GM19324 (cell line): Measurements from ENCODE around the gene NAB2.
"Not testable (repeated sequence)": the region's sequence is repeated elsewhere in the genome, so short reads cannot be mapped to it uniquely, and the experiment has no call there.

Experiments used
- ATAC-seq: cut with Tn5 transposase; IDR thresholded peaks from one replicate; pipeline ENCODE4 v1.9.1; 2021; ENCODE audit warnings: mild to moderate bottlenecking, moderate library complexity; ENCODE audit not compliant: unreplicated experiment, low FRiP score

Gene NAB2

DNA sequence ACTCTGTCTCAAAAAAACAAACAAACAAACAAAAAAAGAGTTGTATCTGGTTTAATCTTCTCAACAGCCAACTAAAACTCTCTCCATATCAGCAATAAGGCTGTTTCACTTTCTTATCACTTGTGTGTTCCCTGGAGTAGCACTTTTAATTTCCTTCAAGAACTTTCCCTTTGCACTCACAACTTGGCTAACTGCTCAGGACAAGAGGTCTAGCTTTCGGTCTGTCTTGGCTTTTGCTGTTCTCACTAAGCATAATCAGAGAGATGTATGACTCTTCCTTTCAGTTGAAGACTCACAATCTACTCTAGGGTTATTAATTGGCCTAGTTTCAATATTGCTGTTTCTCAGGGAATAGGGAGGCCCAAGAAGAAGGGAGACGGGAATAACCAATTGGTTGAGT lies 22.7 kb upstream of the NAB2 start:
- ATAC-seq = no peak

- ATAC-seq = peak; percentile 66
These were observed 19.4 kb upstream of the NAB2 start for GRCh38 chr12:57069523-57069922.

- ATAC-seq = no peak
These were observed 16.3 kb upstream of the NAB2 start for GRCh38 chr12:57072661-57073060.

GRCh38 chr12:57073566-57074450 lies 15.1 kb upstream of the NAB2 start:
- not testable (repeated sequence) for ATAC-seq

- peak; percentile 98 for ATAC-seq
These were observed 10.2 kb upstream of the NAB2 start, which contains the start of gene NEMP1 for GRCh38 chr12:57078519-57079404. Gene NEMP1 (minus strand): TSS chr12:57078791. CDS start chr12:57078745, 46 bp downstream.

GRCh38 chr12:57079821-57080220 lies 9.1 kb upstream of the NAB2 start:
- ATAC-seq = no peak

- no peak for ATAC-seq
These were observed 8.1 kb upstream of the NAB2 start for GRCh38 chr12:57080855-57081254.

DNA sequence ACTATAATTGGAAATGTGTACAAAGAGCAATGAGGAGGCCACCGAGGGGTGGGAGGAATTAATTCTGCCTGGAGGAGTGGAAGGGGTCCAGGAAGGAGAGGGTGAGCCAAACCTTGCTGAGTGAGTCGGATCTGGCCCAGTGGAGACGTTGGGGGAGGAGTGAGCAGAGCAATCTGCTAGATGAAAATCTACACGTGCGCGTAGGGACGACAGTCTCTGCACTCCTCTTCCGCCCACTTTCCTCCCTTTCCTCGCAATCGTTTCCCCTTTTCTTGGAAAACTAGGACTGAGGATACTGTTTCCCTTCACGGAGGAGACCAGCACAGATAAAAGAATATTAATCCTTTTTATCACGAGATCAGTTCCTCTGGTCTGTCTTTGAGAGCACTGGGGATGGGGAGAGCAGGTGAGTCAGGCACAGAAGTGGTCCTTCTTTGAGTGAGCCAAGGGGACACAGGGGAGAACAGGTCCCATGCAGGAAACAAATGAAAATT lies 2.9 kb upstream of the NAB2 start:
- ATAC-seq = no peak

- ATAC-seq = no peak
These were observed 2.4 kb upstream of the NAB2 start for GRCh38 chr12:57086493-57087009.

DNA sequence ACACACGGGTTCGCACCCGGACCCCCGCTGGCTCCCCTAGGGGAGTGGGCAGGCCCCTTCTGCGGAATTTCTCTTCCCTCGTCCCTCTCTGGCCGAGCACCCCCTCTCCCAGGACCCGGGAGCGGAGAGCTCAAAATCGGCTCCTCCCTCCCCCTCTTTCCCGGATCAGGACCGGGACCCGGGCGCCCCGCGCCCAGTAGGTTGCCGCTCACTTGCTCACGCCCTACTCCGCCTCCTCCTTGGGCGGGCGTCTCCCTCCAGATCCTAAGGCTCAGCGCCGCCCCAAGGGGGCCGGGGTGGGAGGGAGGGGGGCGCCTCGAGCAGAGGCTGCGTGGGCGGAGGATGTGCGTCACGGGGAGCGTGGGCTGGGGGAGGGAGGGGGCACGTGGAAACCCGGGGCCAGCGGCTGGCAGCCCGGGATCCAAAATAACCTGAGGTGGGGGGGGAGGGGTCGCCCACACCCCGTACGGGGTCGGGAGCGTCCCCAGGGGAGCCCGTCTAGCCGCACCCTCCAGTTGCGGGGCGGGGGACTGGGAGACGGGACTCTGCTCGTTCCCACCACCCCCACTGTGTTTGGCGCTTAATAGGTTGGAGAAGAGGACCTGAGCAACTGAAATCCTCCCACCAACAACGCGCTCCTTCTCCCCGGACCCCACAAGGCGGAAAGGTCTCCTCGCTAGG lies 1.8 kb upstream of the NAB2 start:
- ATAC-seq = peak; percentile 30

DNA sequence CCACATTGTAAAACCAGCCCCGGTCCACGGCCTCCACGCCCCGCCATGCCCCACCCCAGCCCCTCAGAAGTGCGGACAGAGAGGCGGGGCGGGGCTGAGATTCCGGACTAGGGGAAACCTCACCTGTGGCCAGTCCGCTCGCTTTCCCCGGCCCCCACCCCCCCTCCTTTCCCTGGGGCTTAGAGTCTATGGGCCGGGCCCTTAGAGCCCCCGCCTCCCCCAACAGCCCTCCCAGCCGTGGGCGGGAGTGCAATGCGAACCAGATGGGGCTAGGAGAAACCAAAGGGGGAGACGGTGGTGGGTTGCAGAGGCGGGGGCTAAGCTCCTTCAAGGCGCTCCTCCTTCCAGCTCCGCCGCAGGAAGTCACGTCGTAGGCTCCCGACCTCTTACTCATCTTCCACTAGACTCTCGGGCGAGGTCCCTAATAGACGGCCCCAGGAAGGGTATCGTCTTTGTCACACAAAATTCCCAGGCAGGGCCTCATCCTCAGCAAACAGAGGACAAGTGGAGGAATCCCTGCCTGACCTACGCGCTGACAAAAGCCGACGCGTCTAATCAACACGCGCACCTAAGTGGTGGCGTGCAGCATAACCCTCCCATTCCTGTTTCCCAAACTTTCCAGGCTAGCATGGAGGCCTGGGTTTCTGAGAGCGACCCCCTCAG lies 1.1 kb upstream of the NAB2 start:
- peak; percentile 35 for ATAC-seq

DNA sequence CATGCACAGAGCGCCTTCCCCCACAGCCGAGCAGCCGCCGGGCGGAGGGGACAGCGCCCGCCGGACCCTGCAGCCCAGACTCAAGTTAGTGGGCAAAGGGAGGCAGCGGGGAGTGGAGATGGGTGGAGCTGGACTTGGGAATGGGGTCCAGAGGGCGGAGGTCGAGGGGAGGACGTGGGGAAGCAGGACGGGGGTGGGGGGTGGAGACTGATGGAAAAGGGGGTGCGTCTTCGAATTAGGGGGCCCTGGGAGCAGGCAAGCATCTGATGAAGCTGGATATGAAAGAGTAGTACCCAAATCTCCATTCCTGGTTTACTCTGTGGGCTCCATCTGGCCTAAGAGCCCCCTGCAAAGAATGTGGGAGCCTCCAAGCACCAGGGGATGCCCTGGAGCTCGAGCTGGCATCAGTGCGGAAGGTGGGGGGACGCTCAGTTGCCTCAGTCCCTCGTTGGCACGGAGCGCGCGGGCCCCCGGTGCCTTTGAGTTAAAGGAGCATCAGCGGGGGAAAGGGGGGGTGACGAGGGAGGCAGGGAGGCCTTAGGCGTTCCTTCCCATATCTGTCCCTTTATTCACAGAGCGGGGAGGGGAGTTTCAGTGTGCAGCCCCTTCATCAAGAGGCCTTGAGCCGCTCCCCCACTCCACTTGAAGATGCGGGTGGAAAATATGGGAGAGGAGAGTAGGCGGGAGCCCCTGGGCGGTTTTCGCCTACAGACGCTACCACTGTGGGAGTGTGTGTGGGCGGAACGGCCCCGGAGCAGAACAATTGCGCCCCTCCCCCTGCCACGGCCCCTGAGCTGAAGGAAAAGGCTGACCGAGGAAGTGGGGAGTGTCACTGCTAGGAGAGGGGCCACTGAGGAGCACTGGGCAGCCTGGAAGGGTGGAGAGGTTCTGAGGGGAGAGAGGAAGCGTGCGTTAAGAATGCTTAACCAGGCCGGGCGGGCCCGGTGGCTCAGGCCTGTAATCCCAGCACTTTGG lies 644 bp downstream of the NAB2 start:
- no peak for ATAC-seq

- ATAC-seq = no peak
These were observed 1.6 kb downstream of the NAB2 start for GRCh38 chr12:57090490-57090889.

- ATAC-seq = no peak
These were observed 2.2 kb downstream of the NAB2 start for GRCh38 chr12:57090924-57091637.

DNA sequence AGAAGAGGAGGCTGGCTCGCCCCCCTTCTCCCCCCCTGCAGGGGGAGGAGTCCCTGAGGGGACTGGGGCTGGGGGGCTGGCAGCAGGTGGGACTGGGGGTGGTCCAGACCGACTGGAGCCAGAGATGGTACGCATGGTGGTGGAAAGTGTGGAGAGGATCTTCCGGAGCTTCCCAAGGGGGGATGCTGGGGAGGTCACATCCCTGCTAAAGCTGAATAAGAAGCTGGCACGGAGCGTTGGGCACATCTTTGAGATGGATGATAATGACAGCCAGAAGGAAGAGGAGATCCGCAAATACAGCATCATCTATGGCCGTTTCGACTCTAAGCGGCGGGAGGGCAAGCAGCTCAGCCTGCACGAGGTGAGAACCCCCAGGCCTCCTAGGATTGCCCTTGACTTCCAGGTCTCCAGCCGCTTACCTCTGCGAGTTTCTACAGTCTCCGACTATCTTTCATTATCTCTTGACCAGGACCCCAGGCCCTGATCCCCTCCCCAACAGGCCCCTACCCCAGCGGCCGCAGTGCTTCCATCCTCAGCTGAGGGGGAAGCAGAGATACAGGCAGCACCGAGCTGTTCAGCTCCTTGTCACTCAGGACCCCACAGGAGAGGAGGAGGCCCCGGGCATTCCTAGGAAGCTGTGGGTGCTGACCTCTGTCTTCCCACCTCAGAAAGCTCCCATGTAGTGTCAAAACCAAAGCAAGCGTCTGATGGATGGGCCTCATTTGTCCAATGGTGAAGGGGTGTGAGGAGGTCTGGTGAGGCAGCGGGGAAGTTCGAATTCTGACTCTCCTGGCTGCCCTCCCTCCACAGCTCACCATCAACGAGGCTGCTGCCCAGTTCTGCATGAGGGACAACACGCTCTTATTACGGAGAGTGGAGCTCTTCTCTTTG lies 3.0 kb downstream of the NAB2 start:
- ATAC-seq = no peak

DNA sequence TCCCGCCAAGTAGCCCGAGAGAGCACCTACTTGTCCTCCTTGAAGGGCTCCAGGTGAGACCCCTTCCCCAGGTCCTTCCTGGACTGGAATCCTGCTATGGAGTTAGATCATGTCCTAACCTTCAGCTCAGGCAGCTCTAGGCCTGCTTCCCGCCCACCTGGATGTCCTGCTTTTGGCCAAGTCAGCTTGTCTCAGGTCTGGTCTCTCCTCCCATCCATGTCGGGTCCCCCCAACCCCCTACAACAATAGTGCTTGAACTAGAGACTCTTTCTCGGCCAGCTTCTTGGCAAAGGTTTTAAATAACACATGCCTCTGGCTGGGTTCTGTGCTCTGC lies 3.6 kb downstream of the NAB2 start:
- ATAC-seq = no peak

GRCh38 chr12:57092876-57093414 lies 4.0 kb downstream of the NAB2 start:
- ATAC-seq = no peak
